ENCODE measurements around the gene LMAN2.

LMAN2 gene

DNA sequence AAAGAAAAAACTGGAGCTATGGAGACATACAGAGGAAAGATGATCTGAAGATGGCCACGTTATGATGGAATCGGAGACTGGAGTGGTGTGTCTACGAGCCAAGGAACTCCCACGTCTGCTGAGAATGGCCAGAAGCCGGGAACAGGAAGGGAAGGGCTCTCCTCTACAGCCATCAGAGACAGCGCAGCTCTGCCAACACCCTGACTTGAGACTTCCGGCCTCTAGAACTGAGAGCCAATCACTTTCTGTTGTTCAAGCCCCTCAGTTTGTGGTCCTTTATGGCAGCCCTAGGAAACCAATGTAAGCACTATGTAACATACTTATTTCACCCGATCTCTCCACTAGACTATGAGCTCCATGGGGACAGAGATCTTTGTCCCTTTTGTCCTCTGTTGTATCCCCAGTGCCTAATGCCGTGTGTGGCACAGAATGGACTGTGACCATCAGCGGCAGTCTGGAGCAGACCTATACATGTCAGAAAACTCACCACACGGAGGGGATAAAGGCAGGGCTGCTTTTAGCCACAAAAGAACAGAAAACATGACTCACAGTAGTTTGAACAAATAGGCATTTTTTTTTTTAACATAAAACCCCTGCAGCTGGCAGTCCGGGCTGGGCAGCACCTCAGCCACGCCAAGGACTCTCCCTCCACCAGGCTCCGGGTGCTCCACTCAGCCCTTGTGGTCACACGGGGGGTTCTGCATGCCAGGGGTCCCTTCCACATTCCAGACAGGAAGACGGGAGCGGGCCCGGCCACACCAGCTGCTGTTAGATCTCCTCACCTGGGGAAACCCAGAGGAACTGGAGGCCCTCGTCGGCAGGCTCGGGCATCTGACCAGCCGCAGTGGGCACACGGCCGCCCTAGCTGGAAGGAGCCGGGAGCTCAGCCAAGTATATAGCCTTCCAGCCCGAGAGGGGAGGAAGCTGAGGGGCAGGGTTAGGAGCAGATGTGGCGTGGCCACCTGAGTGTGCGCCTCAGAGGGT lies 23.6 kb downstream of the LMAN2 start:
- H3K27me3 ChIP-seq = no peaks in the 10 kb centered on the region
- peak overlapping the region; percentile 51 to 94 (median 77) for H3K4me2 ChIP-seq
- H3K4me1 ChIP-seq = peaks cover 54 to 89% (median 83%) of the 10 kb centered on the region in 10 experiments
- peaks cover 0 to 57% (median 28%) of the 10 kb centered on the region in 11 experiments; a peak in 20 of 22 replicates for H3K36me3 ChIP-seq
- 0 out of 22 replicates have a peak, but pooled peaks cover 0 to 8% (median 0%) of the 10 kb centered on the region in 11 experiments for H3K9me3 ChIP-seq (replicated peaks in 1 of 11)
- peak overlapping the region in 7 of 11 experiments; percentile 8 to 53 (median 42); a peak in 11 of 22 replicates for H3K27ac ChIP-seq
- TF ChIP-seq Cebpa-rat (IDR thresholded peaks at IDR 0.05) = no peak
- peaks cover 0 to 89% (median 9%) of the 10 kb centered on the region in 11 experiments; a peak in 15 of 22 replicates for H4K20me1 ChIP-seq
- peak overlapping the region in 8 of 11 experiments; percentile 10 to 59 (median 42); a peak in 11 of 22 replicates for H3K9ac ChIP-seq
- H3K4me3 ChIP-seq = no peak overlapping the region

DNA sequence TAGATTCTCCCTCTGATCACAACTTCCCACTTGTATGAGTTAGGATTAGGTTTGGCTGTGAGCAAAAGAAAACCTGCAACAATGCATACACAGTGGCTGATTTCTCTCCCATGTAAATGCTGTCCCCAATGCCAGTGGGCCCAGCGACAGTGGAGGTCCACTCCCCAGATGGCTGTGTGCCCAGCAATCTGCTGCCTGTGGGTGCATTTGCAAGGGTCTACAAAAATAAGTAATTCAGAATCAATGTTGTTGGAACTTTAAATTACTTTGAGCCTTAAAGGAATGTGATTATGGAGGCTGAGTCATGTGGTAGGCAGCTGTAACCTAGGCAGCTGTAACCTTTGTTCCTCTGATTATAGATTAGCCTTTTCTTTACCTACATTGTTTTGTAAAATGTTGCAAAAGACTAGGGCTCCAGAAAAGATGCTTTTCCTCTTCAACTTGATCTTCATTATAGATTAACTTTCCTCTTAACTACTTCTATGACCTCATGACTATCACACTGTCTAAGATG lies 25.5 kb downstream of the LMAN2 start:
- Histone ChIP-seq H3K4me1 (peaks cover 44 to 81% (median 75%) of the 10 kb centered on the region in 10 experiments), H3K27ac (no peak overlapping the region), H4K20me1 (peaks cover 0 to 78% (median under 1%) of the 10 kb centered on the region in 11 experiments; a peak in 8 of 22 replicates), H3K9me3 (replicated peaks in 1 of 11) (0 out of 22 replicates have a peak, but pooled peaks cover 0 to 8% (median 0%) of the 10 kb centered on the region in 11 experiments), H3K4me2 (peak overlapping the region in 2 of 11 experiments; percentile 8 to 58; a peak in 2 of 22 replicates), H3K27me3 (no peaks in the 10 kb centered on the region), H3K9ac (no peak overlapping the region), H3K36me3 (peaks cover 0 to 51% (median 28%) of the 10 kb centered on the region in 11 experiments; a peak in 20 of 22 replicates), H3K4me3 (no peak overlapping the region)
- TF ChIP-seq Cebpa-rat (IDR thresholded peaks at IDR 0.05) = no peak

- no peaks in the 10 kb centered on the region for H3K27me3 ChIP-seq
- no peak overlapping the region for H3K4me3 ChIP-seq
- H3K36me3 ChIP-seq = peaks cover 0 to 31% (median 14%) of the 10 kb centered on the region in 11 experiments; a peak in 14 of 22 replicates
- H3K4me1 ChIP-seq = peaks cover 37 to 65% (median 54%) of the 10 kb centered on the region in 10 experiments
- H3K9me3 ChIP-seq (replicated peaks in 1 of 11) = peaks cover 0 to 16% (median 5%) of the 10 kb centered on the region in 11 experiments; a peak in 2 of 22 replicates
- H3K4me2 ChIP-seq = peak overlapping the region; percentile 60 to 77 (median 69)
- no peak for TF ChIP-seq Cebpa-rat (IDR thresholded peaks at IDR 0.05)
- 0 out of 22 replicates have a peak overlapping the region, but pooled peaks of 4 of the 11 experiments have one; percentile 4 to 32 (median 9) for H3K27ac ChIP-seq
- no peak overlapping the region; a peak in 1 of 22 replicates for H3K9ac ChIP-seq
- peaks cover 0 to 71% (median 23%) of the 10 kb centered on the region in 11 experiments; a peak in 11 of 22 replicates for H4K20me1 ChIP-seq
Observed at GRCh38 chr5:177320879-177321278, 30.6 kb downstream of the LMAN2 start.

DNA sequence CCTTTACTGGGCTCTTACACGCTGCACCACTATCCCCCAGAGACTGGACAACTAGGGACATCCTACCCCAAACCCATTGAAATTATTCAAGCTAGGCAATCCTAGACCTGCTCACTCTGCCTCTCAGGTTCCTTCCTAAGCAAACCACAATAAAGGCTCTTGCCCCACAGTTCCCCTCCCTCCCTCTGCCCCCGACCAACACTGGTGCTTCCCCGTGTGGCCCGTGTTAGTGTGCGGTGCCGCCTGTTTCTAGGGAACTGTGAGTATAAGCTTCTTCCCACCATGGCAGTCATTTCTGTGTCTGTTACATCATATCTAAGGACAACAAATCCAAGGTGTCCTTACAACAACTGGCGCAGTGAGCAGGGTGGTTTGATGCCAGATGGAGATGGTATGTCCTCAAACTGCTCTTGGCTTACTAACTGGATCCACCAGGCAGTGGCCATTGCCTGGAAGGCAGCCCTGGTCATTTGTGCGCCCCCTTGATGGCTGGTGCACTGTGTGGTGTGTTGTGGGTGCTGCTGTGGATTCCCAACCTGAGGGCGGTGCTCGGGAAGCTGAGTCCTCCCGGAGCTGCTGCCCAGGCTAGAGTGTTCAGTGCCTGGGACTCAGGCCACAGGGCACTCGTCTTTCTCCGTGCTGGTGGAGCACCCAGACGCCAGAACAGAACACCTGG lies 31.4 kb downstream of the LMAN2 start:
- H3K36me3 ChIP-seq = peaks cover 0 to 25% (median 12%) of the 10 kb centered on the region in 11 experiments; a peak in 14 of 22 replicates

GRCh38 chr5:177317959-177318377 lies 33.5 kb downstream of the LMAN2 start:
- H3K4me2 ChIP-seq = peak overlapping the region in 1 of 11 experiments; percentile 16; a peak in 2 of 22 replicates
- H3K27ac ChIP-seq = no peak overlapping the region
- peaks cover 28 to 56% (median 39%) of the 10 kb centered on the region in 10 experiments for H3K4me1 ChIP-seq
- H4K20me1 ChIP-seq = peaks cover 0 to 60% (median 35%) of the 10 kb centered on the region in 11 experiments; a peak in 12 of 22 replicates
- no peak overlapping the region for H3K4me3 ChIP-seq
- H3K9me3 ChIP-seq (replicated peaks in 1 of 11) = peaks cover 0 to 11% (median 0%) of the 10 kb centered on the region in 11 experiments; a peak in 2 of 22 replicates
- no peaks in the 10 kb centered on the region for H3K27me3 ChIP-seq
- no peak for TF ChIP-seq Cebpa-rat (IDR thresholded peaks at IDR 0.05)
- no peak overlapping the region for H3K9ac ChIP-seq
- H3K36me3 ChIP-seq = peaks cover 0 to 14% (median 6%) of the 10 kb centered on the region in 11 experiments; a peak in 11 of 22 replicates

More for the DNA sequence above, 31.4 kb downstream of the LMAN2 start:
- H3K27me3 ChIP-seq = no peaks in the 10 kb centered on the region
- peak overlapping the region; percentile 60 to 77 (median 69) for H3K4me2 ChIP-seq
- peaks cover 37 to 59% (median 48%) of the 10 kb centered on the region in 10 experiments for H3K4me1 ChIP-seq
- no peak for TF ChIP-seq Cebpa-rat (IDR thresholded peaks at IDR 0.05)
- no peak overlapping the region for H3K4me3 ChIP-seq
- H3K9me3 ChIP-seq (replicated peaks in 1 of 11) = peaks cover 0 to 16% (median 5%) of the 10 kb centered on the region in 11 experiments; a peak in 2 of 22 replicates
- peak overlapping the region in 1 of 11 experiments; percentile 29; a peak in 1 of 22 replicates for H3K9ac ChIP-seq
- peak overlapping the region in 5 of 11 experiments; percentile 7 to 39 (median 19); a peak in 4 of 22 replicates for H3K27ac ChIP-seq
- peaks cover 0 to 65% (median 26%) of the 10 kb centered on the region in 11 experiments; a peak in 11 of 22 replicates for H4K20me1 ChIP-seq

GRCh38 chr5:177316005-177316404 lies 35.5 kb downstream of the LMAN2 start:
- H3K9me3 ChIP-seq (replicated peaks in 1 of 11) = peaks cover 0 to 11% (median 0%) of the 10 kb centered on the region in 11 experiments; a peak in 2 of 22 replicates
- no peak overlapping the region for H3K4me2 ChIP-seq
- H3K27me3 ChIP-seq = no peaks in the 10 kb centered on the region
- H4K20me1 ChIP-seq = peaks cover 0 to 67% (median 40%) of the 10 kb centered on the region in 11 experiments; a peak in 12 of 22 replicates
- peak overlapping the region in 1 of 11 experiments; percentile 41; a peak in 1 of 22 replicates for H3K9ac ChIP-seq
- H3K27ac ChIP-seq = no peak overlapping the region
- TF ChIP-seq Cebpa-rat (IDR thresholded peaks at IDR 0.05) = no peak
- peaks cover 0 to 14% (median 6%) of the 10 kb centered on the region in 11 experiments; a peak in 11 of 22 replicates for H3K36me3 ChIP-seq
- H3K4me1 ChIP-seq = peaks cover 29 to 56% (median 38%) of the 10 kb centered on the region in 10 experiments
- H3K4me3 ChIP-seq = no peak overlapping the region

DNA sequence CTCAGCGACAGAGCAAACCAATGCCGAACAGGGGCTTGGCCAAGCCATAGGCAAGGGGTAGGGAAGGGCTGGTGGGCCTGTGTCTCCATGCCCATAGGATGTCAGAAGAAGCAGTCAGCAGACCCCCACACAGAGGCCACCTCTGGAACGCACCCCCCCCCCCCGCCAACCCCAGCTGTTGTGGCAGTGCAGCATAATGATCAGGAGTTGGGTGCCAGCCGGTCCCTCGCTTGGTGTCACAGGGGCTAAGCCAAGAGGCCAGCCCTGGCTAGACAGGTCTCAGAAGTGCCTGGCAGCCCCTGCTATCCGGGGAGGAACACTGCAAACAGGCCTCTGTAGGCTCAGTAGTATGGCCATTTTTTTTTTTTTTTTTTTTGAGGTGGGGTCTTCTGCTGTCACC lies 36.1 kb downstream of the LMAN2 start:
- Histone ChIP-seq H3K9me3 (replicated peaks in 1 of 11) (peaks cover 0 to 11% (median 0%) of the 10 kb centered on the region in 11 experiments; a peak in 2 of 22 replicates), H3K27ac (no peak overlapping the region), H4K20me1 (peaks cover 4 to 64% (median 36%) of the 10 kb centered on the region in 11 experiments; a peak in 18 of 22 replicates), H3K4me2 (no peak overlapping the region), H3K9ac (peak overlapping the region in 1 of 11 experiments; percentile 97; a peak in 2 of 22 replicates), H3K36me3 (peaks cover 0 to 16% (median 6%) of the 10 kb centered on the region in 11 experiments; a peak in 14 of 22 replicates), H3K4me3 (no peak overlapping the region), H3K27me3 (no peaks in the 10 kb centered on the region), H3K4me1 (peaks cover 29 to 56% (median 38%) of the 10 kb centered on the region in 10 experiments)
- no peak for TF ChIP-seq Cebpa-rat (IDR thresholded peaks at IDR 0.05)
